Upper lobe of left lung (tissue), 6 donors: ENCODE measurements around the gene CCNY. TPM values are rescaled to one million over a fixed set of nuclear protein-coding genes. Genes with fewer than 3 reads are reported as not detected.

Experiments used
- ATAC-seq, 2 donors: fragments of 200-7000 bp; cut with Tn5 transposase; one replicate each; pipeline ENCODE4 v1.9.1; 2022; ENCODE audit warnings: mild to moderate bottlenecking in 2 of 2, moderate library complexity in 2 of 2; ENCODE audit not compliant: low FRiP score in 2 of 2
- DNase-seq, 2 donors: peaks; one replicate each; pipeline ENCODE4 v3.0.0-alpha.2; 2019 to 2020
- H3K27ac ChIP-seq, 4 donors: fragments of 200-600 bp; sonication (generic); one replicate each; pipeline ENCODE4 v1.5.1; 2016 to 2019
- H3K27me3 ChIP-seq, 4 donors: fragments of 200-600 bp; sonication (generic); one replicate each; pipeline ENCODE4 v1.5.1; 2017 to 2019
- H3K36me3 ChIP-seq, 4 donors: fragments of 200-600 bp; sonication (generic); one replicate each; pipeline ENCODE4 v1.5.1; 2016 to 2019
- H3K4me1 ChIP-seq, 4 donors: fragments of 200-600 bp; sonication (generic); one replicate each; pipeline ENCODE4 v1.5.1; 2018 to 2019
- H3K4me3 ChIP-seq, 4 donors: fragments of 200-600 bp; sonication (generic); one replicate each; pipeline ENCODE4 v1.5.1; 2017 to 2019; ENCODE audit warnings: mild to moderate bottlenecking in 2 of 4, moderate library complexity in 1 of 4
- H3K9me3 ChIP-seq, 4 donors: fragments of 200-600 bp; sonication (generic); one replicate each; pipeline ENCODE4 v1.5.1; 2018 to 2019
- CTCF ChIP-seq, 6 experiments: fragments of 450-650 bp in 4 of 6; fragments of 200-600 bp in 2 of 6; sonication (generic) in 2 of 6; IDR thresholded peaks; one replicate each; pipeline ENCODE4 v1.5.1; 2016 to 2019; ENCODE audit warnings: antibody characterized with exemption in 6 of 6
- EP300 ChIP-seq, 4 donors: sonication (generic); formaldehyde crosslinking; IDR thresholded peaks; one replicate each; pipeline ENCODE4 v1.5.1; 2017; ENCODE audit warnings: antibody characterized with exemption in 4 of 4, control low read depth in 2 of 4
- POLR2A ChIP-seq, 4 donors: fragments of 450-650 bp; IDR thresholded peaks; one replicate each; pipeline ENCODE4 v1.5.1; 2016 to 2017; ENCODE audit warnings: antibody characterized with exemption in 4 of 4, mild to moderate bottlenecking in 2 of 4
- POLR2AphosphoS5 ChIP-seq, 2 donors: sonication (generic); formaldehyde crosslinking; IDR thresholded peaks; one replicate each; pipeline ENCODE4 v1.5.1; 2017; ENCODE audit warnings: antibody characterized with exemption in 2 of 2
- WGBS, 2 donors: methylation state at CpG; one replicate each; pipeline ENCODE4 v1.1.5; 2017 to 2018; 5-methylcytosine and 5-hydroxymethylcytosine counted together
- total RNA-seq, 6 donors: library from RNA; depleted of rRNA in 4 of 6; stranded (reverse); fragments of >200 nt in 4 of 6; gene quantifications; one replicate each; pipeline versions ENCODE4 v1.1.0 to v1.2.1, GENCODE V29; 2016 to 2021
- donor health status: DM: no; HTN: no; CAD: no; lungs with moderate emphysema.
- donor health status: DM: no; HTN: yes; CAD: no; lungs with severe emphysema.

Gene CCNY
- total RNA-seq, 6 donors from 2014 or later: 22.0 to 80.8 (median 52.5) TPM

GRCh38 chr10:35569836-35570235 lies 233.5 kb downstream of the CCNY start:
- DNase-seq: no peak
- H3K36me3 ChIP-seq: peaks cover 3 to 81% (median 36%) of the 10 kb centered on the region in 4 donors
- no peak for ATAC-seq
- H3K27me3 ChIP-seq: no peaks in the 10 kb centered on the region
- no peaks in the 10 kb centered on the region for H3K9me3 ChIP-seq
- H3K27ac ChIP-seq: no peak overlapping the region
- peaks cover 0 to 3% (median 2%) of the 10 kb centered on the region in 4 donors for H3K4me1 ChIP-seq
- no peak overlapping the region for H3K4me3 ChIP-seq
- WGBS, 2 donors: 88 to 92% methylated on average over 4 of the region's 4 CpGs
- TF ChIP-seq CTCF (IDR thresholded peaks at IDR 0.05) (no peak), POLR2AphosphoS5 (IDR thresholded peaks at IDR 0.05) (no peak)

GRCh38 chr10:35570397-35570796 lies 234.1 kb downstream of the CCNY start:
- no peaks in the 10 kb centered on the region for H3K4me1 ChIP-seq
- no peak overlapping the region for H3K4me3 ChIP-seq
- peaks cover 3 to 86% (median 39%) of the 10 kb centered on the region in 4 donors for H3K36me3 ChIP-seq
- no peaks in the 10 kb centered on the region for H3K27me3 ChIP-seq
- ATAC-seq (no peak), DNase-seq (no peak)
- no peaks in the 10 kb centered on the region for H3K9me3 ChIP-seq
- no peak overlapping the region for H3K27ac ChIP-seq
- 91 to 98% methylated on average over 1 of the region's 1 CpG for WGBS, 2 donors
- no peak for TF ChIP-seq POLR2AphosphoS5 (IDR thresholded peaks at IDR 0.05)
- no peak for TF ChIP-seq CTCF (IDR thresholded peaks at IDR 0.05)
- TF ChIP-seq EP300 (IDR thresholded peaks at IDR 0.05): no peak
- no peak for TF ChIP-seq POLR2A (IDR thresholded peaks at IDR 0.05)

GRCh38 chr10:35572583-35572982 lies 236.3 kb downstream of the CCNY start:
- no peak overlapping the region for H3K4me3 ChIP-seq
- no peak for ATAC-seq
- no peak overlapping the region for H3K27ac ChIP-seq
- no peaks in the 10 kb centered on the region for H3K27me3 ChIP-seq
- H3K4me1 ChIP-seq: no peaks in the 10 kb centered on the region
- H3K36me3 ChIP-seq: peaks cover 3 to 67% (median 23%) of the 10 kb centered on the region in 4 donors
- no peak for TF ChIP-seq CTCF (IDR thresholded peaks at IDR 0.05)
- TF ChIP-seq POLR2AphosphoS5 (IDR thresholded peaks at IDR 0.05): no peak
- TF ChIP-seq POLR2A (IDR thresholded peaks at IDR 0.05): no peak
- TF ChIP-seq EP300 (IDR thresholded peaks at IDR 0.05): no peak
- DNase-seq: no peak
- WGBS, 2 donors: 95 to 97% methylated on average over 1 of the region's 1 CpG
- H3K9me3 ChIP-seq: peaks cover 0 to 4% (median 0%) of the 10 kb centered on the region in 4 donors

DNA sequence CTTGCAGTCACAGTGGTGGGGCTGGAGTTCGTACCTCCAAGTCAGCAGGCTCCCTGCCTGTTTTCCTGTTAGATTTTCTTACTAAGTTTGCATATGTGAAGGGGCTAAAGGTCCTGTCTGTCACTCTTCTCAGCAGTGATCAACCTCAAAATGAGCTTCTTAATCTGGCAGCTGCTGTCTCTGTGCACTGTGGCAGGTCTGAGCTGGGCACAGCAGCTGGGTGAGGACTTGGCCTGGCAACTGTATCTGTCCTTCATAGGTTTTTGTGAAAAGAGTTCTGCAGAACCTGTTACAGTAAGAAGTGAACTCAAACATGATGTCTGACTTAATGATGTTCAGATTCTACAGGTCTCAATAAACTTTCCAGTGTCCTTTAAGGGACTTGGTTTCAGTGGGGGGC lies 237.5 kb downstream of the CCNY start:
- DNase-seq: no peak
- H3K4me3 ChIP-seq: no peak overlapping the region
- H3K4me1 ChIP-seq: no peaks in the 10 kb centered on the region
- 100% methylated on average over 1 of the region's 1 CpG for WGBS, 2 donors
- peaks cover 0 to 4% (median 0%) of the 10 kb centered on the region in 4 donors for H3K9me3 ChIP-seq
- no peak for ATAC-seq
- no peaks in the 10 kb centered on the region for H3K27me3 ChIP-seq
- peaks cover 0 to 55% (median 18%) of the 10 kb centered on the region in 4 donors for H3K36me3 ChIP-seq
- no peak overlapping the region for H3K27ac ChIP-seq
- TF ChIP-seq POLR2AphosphoS5 (IDR thresholded peaks at IDR 0.05) (no peak), EP300 (IDR thresholded peaks at IDR 0.05) (no peak), CTCF (IDR thresholded peaks at IDR 0.05) (no peak), POLR2A (IDR thresholded peaks at IDR 0.05) (no peak)

DNA sequence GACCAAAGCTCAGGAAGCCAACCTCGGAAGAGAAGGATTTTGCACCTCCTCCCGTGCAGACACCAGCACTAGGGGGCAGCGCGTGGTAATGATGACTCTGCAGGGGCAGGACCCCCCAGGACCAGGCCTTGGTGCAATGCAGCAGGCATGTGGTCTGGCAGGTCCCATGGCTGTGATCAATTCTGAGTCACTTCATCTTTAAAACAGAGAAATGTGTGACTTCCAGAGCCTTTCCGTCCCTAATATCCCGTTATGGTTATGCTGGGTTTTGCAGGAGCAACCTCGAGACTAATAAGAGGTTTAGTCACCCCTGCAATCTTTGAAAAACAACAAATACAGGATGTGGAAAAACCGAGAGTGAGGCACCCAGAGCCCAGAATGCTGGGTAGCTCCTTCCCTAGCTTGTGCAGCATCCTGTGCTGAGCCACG lies 238.6 kb downstream of the CCNY start:
- peaks cover 0 to 4% (median 0%) of the 10 kb centered on the region in 4 donors for H3K9me3 ChIP-seq
- H3K4me1 ChIP-seq: no peaks in the 10 kb centered on the region
- no peaks in the 10 kb centered on the region for H3K27me3 ChIP-seq
- TF ChIP-seq EP300 (IDR thresholded peaks at IDR 0.05) (no peak), POLR2A (IDR thresholded peaks at IDR 0.05) (no peak), POLR2AphosphoS5 (IDR thresholded peaks at IDR 0.05) (no peak), CTCF (IDR thresholded peaks at IDR 0.05) (no peak)
- H3K4me3 ChIP-seq: no peak overlapping the region
- peaks cover 0 to 44% (median 8%) of the 10 kb centered on the region in 4 donors for H3K36me3 ChIP-seq
- ATAC-seq (no peak), DNase-seq (no peak)
- no peak overlapping the region for H3K27ac ChIP-seq
- 87 to 92% methylated on average over 5 to 9 of the region's 9 CpGs for WGBS, 2 donors
